Peyer's patch (tissue), 4 donors: Measurements from ENCODE around the gene USP6NL. TPM values are rescaled to one million over a fixed set of nuclear protein-coding genes. Genes with fewer than 3 reads are reported as not detected.
"Not testable (repeated sequence)": the region's sequence is repeated elsewhere in the genome, so short reads cannot be mapped to it uniquely, and the experiment has no call there.

Experiments used
- DNase-seq, 3 donors: peaks; one replicate each; pipeline ENCODE4 v3.0.0-alpha.2; 2017 to 2019
- H3K27ac ChIP-seq, 4 donors: fragments of 200-600 bp; sonication (generic); one replicate each; pipeline ENCODE4 v1.5.1; 2016 to 2019
- H3K27me3 ChIP-seq, 2 donors: fragments of 200-600 bp; sonication (generic); one replicate each; pipeline ENCODE4 v1.5.1; 2019
- H3K36me3 ChIP-seq, 3 donors: fragments of 200-600 bp; sonication (generic); one replicate each; pipeline ENCODE4 v1.5.1; 2016 to 2019
- H3K4me1 ChIP-seq, 4 donors: fragments of 200-600 bp; sonication (generic); one replicate each; pipeline ENCODE4 v1.5.1; 2016 to 2019
- H3K4me3 ChIP-seq, 4 donors: fragments of 200-600 bp; sonication (generic); 1 replicate in 3 of 4; 2 replicates in 1 of 4; pipeline ENCODE4 v1.5.1; 2016 to 2019; ENCODE audit warnings: mild to moderate bottlenecking in 1 of 4
- H3K9me3 ChIP-seq, 4 donors: fragments of 200-600 bp; sonication (generic); one replicate each; pipeline ENCODE4 v1.5.1; 2016 to 2019; ENCODE audit warnings: mild to moderate bottlenecking in 1 of 4
- CTCF ChIP-seq, 6 experiments: fragments of 450-650 bp in 4 of 6; fragments of 200-600 bp in 2 of 6; sonication (generic) in 1 of 6; IDR thresholded peaks; one replicate each; pipeline ENCODE4 v1.5.1; 2017 to 2019; ENCODE audit warnings: antibody characterized with exemption in 6 of 6, mild to moderate bottlenecking in 3 of 6, moderate library complexity in 1 of 6
- POLR2A ChIP-seq, 2 donors: fragments of 450-650 bp; IDR thresholded peaks; one replicate each; pipeline ENCODE4 v1.5.1; 2017; ENCODE audit warnings: antibody characterized with exemption in 2 of 2, mild to moderate bottlenecking in 2 of 2, moderate library complexity in 2 of 2
- total RNA-seq, 4 donors: library from RNA; depleted of rRNA; stranded (reverse); fragments of >200 nt; gene quantifications; one replicate each; pipeline ENCODE4 v1.1.0, GENCODE V29; 2016

USP6NL gene
- total RNA-seq, 4 donors from 2014 or later = 15.0 to 52.8 (median 19.3) TPM

- TF ChIP-seq CTCF (IDR thresholded peaks at IDR 0.05) = no peak
- TF ChIP-seq POLR2A (IDR thresholded peaks at IDR 0.05) = no peak
- H3K4me3 ChIP-seq = no peak overlapping the region
- no peaks in the 10 kb centered on the region for H3K4me1 ChIP-seq
- DNase-seq = no peak
- no peaks in the 10 kb centered on the region for H3K9me3 ChIP-seq
- peaks cover 0 to 7% (median 0%) of the 10 kb centered on the region in 3 donors for H3K36me3 ChIP-seq
- H3K27ac ChIP-seq = no peak overlapping the region
- no peaks in the 10 kb centered on the region for H3K27me3 ChIP-seq
Measured at GRCh38 chr10:11498399-11498798, 113.1 kb downstream of the USP6NL start.

DNA sequence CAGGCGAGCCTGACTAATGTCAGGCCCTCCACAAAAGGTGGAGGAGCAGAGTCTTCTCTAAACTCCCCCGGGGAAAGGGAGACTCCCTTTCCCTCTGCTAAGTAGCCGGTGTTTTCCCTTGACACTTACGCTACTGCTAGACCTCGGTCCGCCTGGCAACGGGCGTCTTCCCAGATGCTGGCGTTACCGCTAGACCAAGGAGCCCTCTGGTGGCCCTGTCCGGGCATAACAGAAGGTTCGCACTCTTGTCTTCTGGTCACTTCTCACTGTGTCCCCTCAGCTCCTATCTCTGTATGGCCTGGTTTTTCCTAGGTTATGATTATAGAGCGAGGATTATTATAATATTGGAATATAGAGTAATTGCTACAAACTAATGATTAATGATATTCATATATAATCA is 116.5 kb downstream of the USP6NL start:
- DNase-seq = peak in 1 of 3 donors; percentile 54
- not testable (repeated sequence) for H3K27ac ChIP-seq, H3K27me3 ChIP-seq, H3K4me3 ChIP-seq, H3K9me3 ChIP-seq, H3K4me1 ChIP-seq
- peaks cover 0 to 33% (median 0%) of the 10 kb centered on the region in 3 donors for H3K36me3 ChIP-seq
- peak in 1 of 6 experiments; percentile 18 for TF ChIP-seq CTCF (IDR thresholded peaks at IDR 0.05)

- no peak for DNase-seq
- H3K4me1 ChIP-seq = no peaks in the 10 kb centered on the region
- H3K27me3 ChIP-seq = no peaks in the 10 kb centered on the region
- H3K9me3 ChIP-seq = no peaks in the 10 kb centered on the region
- TF ChIP-seq POLR2A (IDR thresholded peaks at IDR 0.05) (no peak), CTCF (IDR thresholded peaks at IDR 0.05) (no peak)
- peaks cover 0 to 33% (median 0%) of the 10 kb centered on the region in 3 donors for H3K36me3 ChIP-seq
- H3K4me3 ChIP-seq = no peak overlapping the region
- H3K27ac ChIP-seq = no peak overlapping the region
Measured at GRCh38 chr10:11493646-11494045, 117.8 kb downstream of the USP6NL start.

GRCh38 chr10:11491087-11491486 is 120.4 kb downstream of the USP6NL start:
- H3K36me3 ChIP-seq = peaks cover 0 to 33% (median 0%) of the 10 kb centered on the region in 3 donors

GRCh38 chr10:11489591-11489990 is 121.9 kb downstream of the USP6NL start:
- no peaks in the 10 kb centered on the region for H3K9me3 ChIP-seq
- no peak overlapping the region for H3K27ac ChIP-seq
- DNase-seq = no peak
- H3K4me1 ChIP-seq = no peaks in the 10 kb centered on the region
- H3K4me3 ChIP-seq = no peak overlapping the region
- TF ChIP-seq POLR2A (IDR thresholded peaks at IDR 0.05) (no peak), CTCF (IDR thresholded peaks at IDR 0.05) (no peak)
- H3K27me3 ChIP-seq = no peaks in the 10 kb centered on the region
- H3K36me3 ChIP-seq = peaks cover 0 to 35% (median 0%) of the 10 kb centered on the region in 3 donors

More at GRCh38 chr10:11491087-11491486, 120.4 kb downstream of the USP6NL start:
- no peaks in the 10 kb centered on the region for H3K27me3 ChIP-seq
- no peaks in the 10 kb centered on the region for H3K9me3 ChIP-seq
- H3K4me3 ChIP-seq = no peak overlapping the region
- no peak for DNase-seq
- TF ChIP-seq POLR2A (IDR thresholded peaks at IDR 0.05) = no peak
- TF ChIP-seq CTCF (IDR thresholded peaks at IDR 0.05) = no peak
- no peak overlapping the region for H3K27ac ChIP-seq
- H3K4me1 ChIP-seq = no peaks in the 10 kb centered on the region

GRCh38 chr10:11488126-11488525 is 123.3 kb downstream of the USP6NL start:
- Histone ChIP-seq H3K36me3 (peaks cover 0 to 29% (median 0%) of the 10 kb centered on the region in 3 donors), H3K9me3 (no peaks in the 10 kb centered on the region), H3K4me3 (no peak overlapping the region), H3K4me1 (no peaks in the 10 kb centered on the region), H3K27me3 (no peaks in the 10 kb centered on the region), H3K27ac (no peak overlapping the region)
- TF ChIP-seq CTCF (IDR thresholded peaks at IDR 0.05) = no peak
- TF ChIP-seq POLR2A (IDR thresholded peaks at IDR 0.05) = no peak
- no peak for DNase-seq
